RKO (cell line): Measurements from ENCODE around the gene ABCA3.

ENCODE experiments used
- DNase-seq: peaks from one replicate; pipeline ENCODE4 v3.0.0-alpha.2; 2016; ENCODE audit warnings: low spot score

The ABCA3 gene

DNA sequence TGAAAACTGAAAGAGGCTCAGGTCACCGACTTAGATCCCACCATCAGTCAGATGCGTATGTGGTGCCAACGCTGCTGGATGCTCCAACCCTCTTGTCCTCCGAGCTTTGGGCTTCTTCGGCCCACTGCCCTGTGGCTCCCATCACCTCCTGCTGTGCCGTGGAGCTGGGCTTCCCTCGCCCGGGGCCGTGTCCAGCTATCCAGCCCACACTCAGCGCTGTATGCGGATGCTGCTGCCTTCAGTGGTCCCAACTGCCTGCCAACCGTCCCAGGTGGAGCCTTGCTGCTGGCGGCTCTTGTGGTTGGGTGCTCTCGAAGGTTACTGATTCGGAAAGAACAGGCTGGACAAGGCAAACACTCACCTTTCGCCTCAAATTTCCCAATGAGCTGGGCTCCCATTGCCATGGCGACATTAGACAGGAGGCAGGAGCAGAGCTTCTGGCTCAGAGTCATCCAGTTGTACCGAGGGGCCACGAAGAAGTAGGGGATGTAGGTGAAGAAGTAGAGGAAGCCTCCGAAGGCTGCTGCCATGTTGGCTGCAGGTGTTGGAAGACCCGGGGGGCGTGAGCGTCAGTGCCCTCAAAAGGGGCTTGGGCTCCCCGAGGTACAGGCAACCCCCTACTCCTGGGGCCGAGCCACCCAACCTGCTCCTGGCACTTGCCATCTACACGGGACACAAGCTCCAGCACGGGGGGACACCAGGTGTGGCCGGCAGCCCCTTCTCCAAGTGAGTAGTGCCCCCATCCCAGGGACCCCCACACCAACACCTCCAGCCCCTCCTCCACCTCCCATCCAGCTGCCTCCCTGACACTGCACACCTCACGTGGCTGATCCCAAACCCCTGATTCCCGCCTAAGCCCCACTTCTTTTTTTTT lies 32.2 kb downstream of the ABCA3 start:
- DNase-seq: no peak

DNA sequence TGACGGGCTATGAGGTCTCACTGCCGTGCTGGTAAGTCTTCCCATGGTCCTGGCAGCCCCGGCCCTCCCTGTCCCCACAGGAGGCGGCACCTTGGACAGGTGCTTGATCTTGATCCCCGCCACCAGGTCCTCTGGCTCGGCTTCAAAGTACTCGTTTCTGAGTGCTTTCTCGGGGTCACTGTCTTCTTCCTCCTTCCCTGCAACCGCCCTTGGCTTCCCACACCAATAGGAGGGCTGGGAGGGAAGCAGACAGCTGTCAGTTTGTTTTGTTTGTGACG lies 40.7 kb downstream of the ABCA3 start:
- no peak for DNase-seq

DNA sequence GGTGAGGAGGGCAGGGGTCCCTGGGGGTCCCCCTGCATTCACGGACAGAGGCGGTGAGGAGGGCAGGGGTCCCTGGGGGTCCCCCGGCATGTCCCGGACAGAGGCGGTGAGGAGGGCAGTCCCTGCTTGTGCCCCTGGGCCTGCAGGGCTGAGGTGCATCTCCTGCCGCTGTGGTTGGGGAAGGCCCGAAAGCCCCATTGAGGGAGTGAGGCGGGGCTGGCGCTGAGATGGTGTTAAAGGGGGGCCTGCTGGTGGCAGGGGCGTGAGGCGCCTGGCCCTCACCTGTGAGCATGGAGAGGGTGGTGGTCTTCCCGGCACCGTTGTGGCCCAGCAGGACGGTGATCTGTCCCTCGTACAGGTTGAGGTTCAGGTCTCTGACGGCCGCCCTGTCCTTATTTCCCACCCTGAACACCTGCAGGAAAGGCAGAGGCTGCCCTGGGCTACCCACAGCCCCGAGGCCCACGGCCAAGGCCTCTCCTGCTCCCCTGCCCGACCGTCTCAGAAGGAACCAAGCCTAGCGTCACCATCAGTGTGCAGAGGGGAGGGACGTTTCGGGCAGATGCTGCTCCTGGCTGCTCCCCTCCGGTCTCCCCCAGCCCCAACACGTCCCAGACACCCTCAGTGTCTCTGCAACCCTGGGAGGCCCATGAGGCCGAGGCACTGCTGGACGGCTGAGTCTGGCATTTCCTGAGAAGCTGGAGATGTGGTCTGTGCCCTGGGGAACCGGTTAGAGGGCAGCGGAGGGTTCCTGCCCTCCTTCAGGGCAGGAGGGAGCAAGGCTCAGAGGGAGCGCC lies 41.2 kb downstream of the ABCA3 start:
- no peak for DNase-seq

DNA sequence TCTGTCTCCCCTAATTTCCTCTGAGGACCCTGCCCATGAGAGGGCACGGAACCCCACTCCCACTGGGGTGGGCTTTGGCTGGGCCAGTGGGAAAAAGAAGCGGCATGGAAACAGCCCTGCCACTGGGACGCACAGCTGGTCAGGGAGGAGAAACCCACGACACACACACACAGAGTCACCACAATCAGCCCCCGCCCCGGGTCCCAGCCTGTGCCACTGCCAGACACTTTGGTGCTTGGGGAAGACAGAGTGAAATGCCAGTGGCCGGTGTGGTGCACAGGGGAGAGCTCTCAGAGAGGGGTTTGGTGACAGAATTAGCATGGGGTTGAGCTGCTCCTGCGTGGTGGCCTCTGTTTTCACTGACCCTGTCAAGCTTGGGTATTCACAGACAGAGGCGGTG lies 41.9 kb downstream of the ABCA3 start:
- DNase-seq: no peak

DNA sequence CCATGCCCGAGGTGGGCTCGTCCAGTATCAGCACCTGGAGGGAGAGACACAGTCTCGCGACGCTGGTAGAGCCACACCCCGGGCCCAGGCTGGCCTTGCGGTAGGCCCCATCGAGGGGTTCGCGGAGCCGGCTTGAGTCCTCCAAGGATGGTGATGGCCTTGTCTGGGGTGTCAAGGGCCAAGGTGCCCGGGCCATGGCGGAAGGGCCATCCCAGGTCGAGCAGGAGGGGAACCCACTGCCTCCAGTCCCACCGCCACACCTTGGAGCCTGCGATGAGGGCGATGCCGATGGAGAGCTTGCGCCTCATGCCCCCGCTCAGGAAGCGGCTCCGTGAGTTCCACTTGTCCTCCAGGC lies 43.0 kb downstream of the ABCA3 start:
- no peak for DNase-seq

DNA sequence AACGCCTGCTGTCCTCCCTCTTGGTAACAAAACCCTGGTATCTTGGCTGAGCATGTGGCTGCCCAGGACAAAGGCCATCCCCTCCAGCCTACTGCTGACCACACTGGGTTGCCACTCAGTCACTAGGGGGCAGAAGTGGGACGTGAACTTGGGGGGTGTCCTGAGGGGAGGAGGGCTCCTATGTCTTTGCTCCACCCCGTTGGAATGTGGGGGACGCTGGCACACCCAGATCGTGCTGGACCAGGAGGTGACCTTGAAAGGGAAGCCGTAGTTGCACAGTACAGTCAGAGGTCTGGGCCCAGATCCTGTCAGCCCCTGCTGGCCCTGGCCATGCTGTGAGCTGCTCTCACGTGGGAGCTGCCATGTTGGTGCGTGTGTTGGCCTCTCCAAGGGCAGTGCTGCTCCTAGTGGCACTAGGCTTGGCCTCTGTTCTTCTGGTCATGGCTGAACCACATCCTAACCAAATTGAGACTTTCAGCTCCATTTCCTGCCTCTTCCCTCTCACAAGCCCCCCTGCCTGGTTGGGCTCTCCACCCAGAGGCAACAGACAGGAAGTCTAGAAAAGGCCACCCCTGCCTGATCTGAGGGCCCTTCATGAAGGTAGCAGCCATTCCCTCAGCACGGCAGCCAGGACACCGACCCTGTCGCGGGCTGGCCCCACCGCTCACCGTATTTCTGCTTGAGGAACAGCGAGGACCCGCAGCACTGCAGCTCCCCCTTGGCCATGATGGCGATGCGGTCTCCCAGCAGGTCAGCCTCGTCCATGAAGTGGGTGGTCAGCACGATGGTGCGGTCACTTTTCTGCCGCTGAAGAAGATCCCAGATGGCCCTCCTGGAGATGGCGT lies 43.6 kb downstream of the ABCA3 start:
- no peak for DNase-seq

DNA sequence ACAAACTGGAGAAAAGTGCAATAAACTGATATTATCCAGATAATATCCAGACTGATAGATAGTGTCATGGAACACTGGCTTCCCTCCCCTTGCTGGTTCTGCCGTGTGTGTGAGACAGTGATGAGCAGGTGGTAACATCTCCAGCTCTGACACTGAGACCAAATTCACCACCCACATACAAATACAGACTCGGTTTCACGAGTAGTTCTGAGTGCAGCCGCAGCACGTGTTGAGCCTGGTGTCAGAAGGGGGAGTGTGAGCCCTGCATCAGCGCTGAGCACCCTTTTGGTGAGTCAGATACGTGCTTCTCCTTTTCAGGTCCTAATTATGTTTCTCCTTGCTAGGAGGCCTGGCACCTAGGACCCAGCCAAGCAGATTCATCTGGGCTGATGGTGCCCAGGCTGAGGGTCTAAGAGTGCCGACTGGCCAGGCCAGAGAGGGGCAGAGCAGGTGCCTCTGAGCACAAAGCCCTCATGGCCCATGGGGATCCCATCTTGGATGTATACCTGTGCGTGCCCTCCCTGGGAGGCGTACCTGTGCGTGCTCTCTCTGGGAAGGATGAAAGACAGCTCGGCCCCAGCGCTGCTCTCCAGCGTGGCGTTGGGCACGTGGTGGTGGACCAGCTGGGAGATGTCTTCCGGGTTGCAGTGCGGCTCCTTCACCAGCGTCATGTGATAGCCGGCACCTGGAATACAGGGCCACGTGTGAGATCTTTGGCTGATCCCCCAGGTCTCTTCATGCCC lies 45.3 kb downstream of the ABCA3 start:
- no peak for DNase-seq

DNA sequence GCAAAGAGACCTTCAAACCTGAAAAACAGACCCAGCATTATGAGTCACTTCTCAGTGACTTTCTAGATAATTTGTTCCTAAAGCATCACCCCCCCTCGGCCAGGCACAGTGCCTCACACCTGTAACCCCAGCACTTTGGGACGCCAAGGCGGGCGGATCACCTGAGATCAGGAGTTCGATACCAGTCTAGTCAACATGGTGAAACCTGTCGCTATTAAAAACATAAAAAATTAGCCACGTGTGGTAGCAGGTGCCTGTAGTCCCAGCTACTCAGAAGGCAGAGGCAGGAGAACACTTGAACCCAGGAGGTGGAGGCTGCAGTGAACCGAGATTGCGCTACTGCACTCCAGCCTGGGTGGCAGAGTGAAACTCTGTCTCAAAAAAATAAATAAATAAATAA lies 48.3 kb downstream of the ABCA3 start:
- no peak for DNase-seq

DNA sequence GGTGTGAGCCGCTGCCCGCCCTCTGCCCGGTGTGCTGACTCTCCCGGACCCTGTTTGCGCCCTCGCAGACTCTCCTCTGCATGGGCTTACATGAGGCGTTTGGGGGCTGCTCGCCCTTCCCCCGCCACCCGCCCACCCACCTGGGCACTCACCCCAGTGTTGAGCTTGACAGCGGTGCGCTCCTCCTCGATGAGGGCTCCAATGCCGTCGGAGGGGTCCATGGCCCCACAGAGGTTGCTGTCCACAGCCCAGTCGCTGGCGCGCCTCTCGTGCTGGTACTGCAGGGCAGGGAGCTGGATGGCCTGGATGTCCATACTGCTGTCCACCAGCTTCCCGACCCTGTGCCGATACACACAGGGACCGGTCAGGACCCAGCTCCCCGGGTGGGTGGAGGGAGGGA lies 51.2 kb downstream of the ABCA3 start:
- DNase-seq: no peak

DNA sequence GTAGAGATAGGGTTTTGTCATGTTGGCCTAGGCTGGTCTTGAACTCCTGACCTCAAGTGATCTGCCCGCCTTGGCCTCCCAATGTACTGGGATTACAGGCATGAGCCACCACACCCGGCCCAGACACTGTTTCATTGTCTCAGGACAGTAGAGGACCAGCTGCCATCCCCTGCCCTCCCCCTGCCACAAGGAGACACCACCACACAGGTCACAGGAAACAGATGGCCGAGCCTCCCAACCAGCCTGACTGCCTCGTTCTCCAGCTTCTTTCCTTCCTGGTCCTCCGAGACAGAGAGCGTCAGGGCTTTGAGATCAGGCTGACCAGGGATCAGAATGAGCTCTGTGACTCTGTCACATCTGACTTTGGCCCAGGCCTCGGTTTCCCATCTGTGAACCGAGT lies 51.8 kb downstream of the ABCA3 start:
- DNase-seq: no peak

DNA sequence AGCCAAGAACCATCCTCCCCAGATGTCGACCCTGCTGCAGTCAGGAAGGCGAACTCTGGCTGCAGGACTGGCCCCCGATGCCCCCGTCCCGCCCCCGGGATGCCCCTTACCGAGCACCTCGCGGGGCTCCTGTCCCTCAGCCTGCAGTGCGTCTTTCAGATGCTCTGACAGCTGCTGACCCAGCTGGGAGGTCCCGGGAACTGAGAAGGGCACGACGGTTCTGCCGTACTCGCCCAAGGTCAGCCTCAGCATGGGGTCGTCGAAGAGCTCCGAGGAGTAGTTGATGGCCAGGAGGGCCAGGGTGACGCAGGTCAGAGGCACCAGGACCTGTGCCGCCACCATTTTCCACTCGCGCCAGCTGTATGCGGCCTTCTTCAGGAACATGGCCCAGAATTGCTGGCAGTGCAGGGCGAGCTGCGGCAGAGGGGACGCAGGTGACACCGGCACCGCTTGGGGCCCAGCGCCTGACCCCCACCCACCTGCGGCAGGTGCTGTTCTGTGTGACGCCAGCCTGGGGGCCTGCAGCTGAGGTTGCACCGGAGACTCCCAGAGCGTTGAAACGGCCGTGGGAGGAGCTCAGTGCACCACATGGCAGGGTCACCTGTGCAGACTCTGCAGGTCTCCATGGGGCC lies 52.5 kb downstream of the ABCA3 start:
- DNase-seq: no peak

DNA sequence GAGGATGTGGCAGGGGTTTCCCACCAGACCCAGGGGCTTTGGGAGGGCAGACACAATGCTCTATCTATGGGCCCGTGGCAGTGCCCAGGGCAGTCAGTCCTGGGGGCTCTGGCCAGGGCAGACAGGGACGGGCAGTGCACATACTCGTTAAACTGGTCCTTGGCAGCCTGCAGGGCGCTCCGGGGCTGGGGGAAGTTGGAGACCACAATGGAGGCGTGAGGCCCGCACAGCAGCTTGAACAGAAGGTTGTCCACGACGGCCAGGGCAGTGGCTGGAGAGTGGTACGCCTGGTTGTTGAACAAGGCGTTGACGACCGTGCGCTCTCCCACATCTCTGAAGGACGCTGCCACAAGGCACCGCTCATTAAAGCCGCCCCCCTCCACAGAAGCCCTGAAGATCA lies 54.0 kb downstream of the ABCA3 start:
- no peak for DNase-seq

DNA sequence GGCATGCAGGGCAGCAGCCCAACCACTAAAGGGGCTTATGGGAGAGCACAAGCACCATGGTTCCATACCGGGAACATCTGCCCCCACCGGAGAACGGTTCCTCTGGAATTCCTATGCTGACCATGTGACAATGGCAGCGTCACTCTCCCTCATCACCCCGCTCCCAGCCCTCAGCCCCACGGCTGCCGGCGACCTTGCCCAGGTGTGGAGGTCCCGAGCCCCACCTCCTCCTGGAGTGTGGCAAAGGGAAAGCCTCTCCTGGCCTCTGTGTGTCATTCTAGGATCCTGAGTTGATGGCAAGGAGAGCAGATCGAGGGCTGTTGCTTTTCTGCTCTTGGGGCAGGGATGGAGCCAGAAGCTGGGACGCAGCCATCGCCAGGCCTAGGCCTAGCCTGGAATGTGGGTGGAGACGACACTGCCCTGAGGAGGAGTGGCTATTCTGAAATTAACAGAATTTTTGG lies 54.8 kb downstream of the ABCA3 start:
- DNase-seq: no peak

DNA sequence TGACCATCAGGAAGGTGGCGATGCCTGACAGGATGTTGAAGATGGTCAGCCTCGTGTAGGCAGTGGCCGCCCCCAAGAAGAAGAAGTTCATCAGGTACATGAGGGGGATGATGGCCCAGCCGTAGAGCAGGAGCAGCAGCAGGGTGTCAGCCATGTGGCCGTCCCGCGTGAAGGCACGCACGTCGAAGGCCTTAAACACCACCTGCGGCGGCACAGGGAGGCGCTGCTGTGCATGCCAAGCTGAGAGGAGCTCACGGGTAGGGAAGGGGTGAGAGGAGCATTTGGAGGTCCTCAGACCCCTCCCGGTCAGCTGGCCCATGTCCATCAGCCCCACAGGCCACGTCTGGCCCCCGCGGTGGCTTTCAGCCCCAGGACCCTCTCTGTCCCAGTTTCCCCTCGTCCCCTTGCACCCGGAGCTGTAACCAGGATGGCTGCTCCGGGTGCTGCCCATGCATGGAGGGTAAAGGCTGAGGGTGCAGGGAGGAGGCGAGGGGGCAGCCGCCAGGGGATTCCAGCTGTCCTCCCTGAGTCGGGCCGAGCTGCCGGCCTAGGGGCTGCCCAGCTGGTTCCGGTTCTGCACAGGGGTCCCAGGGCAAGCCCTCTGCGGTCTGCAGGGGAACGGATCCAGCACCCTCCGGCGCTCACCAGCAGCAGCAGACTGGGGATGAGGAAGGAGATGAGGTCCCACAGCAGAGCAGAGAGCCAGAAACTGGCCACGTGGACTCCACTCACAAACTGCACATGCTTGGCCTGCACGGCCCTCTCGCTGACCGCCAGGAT lies 55.5 kb downstream of the ABCA3 start:
- DNase-seq: no peak

DNA sequence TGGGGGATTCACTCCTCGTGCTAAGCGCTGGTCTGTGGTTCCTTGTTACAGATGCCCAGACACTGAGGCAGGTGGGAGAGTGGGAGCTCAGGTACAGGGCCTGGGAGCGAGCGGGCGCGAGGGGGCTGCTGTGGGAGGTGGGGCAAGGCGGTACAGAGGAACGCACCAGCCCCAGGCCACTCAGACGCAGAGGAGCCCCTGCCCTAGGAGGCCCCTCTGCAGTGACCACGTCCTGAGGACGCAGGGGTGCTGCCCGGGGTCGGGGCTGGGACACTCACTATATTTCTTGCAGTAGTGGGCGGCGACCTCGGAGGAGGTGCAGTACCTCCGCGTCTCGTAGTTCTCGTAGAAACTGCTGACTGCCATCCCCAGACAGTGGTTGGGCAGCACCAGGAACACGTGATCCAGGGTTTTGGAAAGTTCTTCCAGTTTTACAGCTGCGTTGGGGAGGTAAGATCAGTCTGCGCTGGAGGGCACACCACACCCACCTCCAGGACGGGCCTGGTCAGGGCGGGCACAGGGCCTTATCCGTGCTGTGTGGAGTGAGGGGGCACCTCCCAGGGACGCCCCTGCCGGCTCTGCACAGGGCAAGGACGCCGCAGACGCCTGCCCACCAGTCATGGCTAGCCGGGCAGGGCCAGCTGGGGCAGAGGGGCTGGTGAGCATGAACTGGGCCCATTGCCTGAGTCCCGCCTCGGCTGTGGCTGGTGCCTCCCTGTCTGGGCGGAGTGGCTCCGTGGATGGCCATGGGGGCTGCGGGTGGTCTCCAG lies 56.3 kb downstream of the ABCA3 start:
- DNase-seq: no peak

DNA sequence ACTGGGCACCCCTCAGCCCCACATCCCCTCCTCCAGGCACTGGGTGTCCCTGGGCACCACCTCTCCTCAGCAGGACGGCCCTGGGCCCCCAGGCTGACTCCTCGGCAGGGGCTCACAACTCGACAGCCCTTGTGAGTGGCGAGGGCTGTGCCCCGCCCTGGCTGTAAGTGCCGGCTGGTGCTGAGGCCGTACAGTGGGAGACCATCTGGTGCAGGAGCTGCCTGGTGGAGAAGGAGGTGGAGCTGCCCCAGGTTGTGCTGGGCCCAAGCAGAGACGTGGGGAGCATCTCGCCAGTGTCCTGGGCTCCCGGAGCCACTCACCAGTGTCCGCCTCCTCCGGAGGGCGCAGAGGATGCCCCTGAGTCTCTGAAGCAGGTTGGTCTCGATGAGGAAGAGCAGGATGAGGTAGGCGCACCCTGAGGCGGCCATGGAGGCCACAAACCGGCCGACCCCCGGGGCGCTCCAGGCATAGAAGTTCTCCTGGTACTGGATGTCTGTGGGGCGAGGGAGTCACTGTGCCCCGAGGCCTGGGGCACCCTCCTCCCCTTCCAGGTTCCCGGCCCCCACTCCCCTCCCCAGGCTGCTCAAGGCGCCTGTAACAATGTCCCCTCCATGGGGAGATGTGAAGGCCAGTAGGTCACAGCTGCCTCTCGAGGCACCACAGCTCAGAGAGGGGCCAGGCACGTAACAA lies 57.5 kb downstream of the ABCA3 start:
- no peak for DNase-seq

DNA sequence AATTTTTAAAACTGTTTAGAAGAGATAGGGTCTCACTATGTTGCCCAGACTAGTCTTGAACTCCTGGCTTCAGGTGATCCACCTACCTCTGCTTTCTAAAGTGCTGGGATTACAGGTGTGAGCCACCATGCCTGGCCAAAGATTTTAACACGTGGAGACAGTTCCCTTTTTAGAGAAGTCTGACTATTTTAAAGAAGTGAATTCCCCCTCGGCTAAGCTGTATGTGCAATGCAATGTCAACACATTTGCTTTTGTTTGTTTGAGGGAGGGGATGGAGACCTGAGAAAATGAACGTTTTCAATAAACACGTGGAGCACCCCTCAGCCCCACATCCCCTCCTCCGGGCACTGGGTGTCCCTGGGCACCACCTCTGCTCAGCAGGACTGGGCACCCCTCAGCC lies 58.3 kb downstream of the ABCA3 start:
- DNase-seq: no peak

DNA sequence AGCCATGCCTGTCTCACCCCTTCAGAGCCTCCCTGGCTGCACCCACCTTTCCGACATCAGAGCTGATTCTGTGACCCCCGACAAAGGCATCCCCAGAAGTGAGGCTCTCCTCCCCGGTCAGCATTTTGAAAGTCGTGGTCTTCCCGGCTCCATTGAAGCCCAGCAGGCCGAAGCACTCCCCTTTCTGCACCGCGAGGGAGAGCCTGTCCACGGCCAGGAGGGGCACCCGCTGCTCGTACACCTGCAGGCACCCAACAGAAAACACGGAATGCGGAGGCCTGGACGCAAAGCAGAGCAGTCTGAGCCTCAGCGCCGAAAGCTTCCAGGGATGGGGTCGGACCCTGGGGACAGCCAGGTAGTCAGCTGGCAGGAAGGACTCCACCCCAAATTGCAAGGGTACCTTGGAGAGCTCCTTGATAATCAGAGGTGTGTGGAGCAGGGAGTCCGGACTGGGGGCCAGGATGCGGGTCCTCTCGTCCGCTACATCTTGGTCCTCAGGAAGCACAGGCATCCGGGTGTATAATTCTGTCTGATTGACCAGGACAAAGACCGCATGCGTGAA lies 59.5 kb downstream of the ABCA3 start:
- DNase-seq: no peak

DNA sequence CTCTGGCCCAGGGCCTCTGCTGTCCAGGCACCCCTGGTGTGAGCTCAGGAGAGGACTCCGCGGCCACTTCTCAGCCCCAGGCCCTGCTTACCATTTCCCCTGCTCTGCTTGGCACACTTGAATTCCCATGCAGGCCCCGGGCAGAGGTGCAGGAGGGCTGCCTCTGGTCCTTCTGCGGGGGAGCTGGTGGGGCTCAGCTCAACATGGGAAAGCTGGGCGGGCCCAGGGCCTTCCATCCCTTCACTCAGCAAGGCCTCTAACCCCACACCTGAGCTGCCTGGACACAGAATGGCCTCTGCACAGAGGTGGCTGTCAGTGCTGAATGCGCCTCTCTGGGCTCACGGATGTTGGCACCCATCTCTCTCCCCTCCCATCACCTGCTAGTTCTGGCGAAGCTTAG lies 60.1 kb downstream of the ABCA3 start:
- no peak for DNase-seq
